Gastroesophageal sphincter (tissue), 3 donors: ENCODE measurements around the gene HPD.
"Not testable (repeated sequence)": the region's sequence is repeated elsewhere in the genome, so short reads cannot be mapped to it uniquely, and the experiment has no call there.

Experiments
- CTCF ChIP-seq, 4 experiments: fragments of 200-600 bp in 2 of 4; fragments of 450-650 bp in 2 of 4; sonication (generic) in 1 of 4; IDR thresholded peaks; one replicate each; pipeline ENCODE4 v1.5.1; 2017 to 2019; ENCODE audit warnings: antibody characterized with exemption in 4 of 4, mild to moderate bottlenecking in 2 of 4, moderate library complexity in 2 of 4
- EP300 ChIP-seq: sonication (generic); formaldehyde crosslinking; IDR thresholded peaks from one replicate; pipeline ENCODE4 v1.6.1; 2017; ENCODE audit warnings: antibody characterized with exemption, mild to moderate bottlenecking
- POLR2A ChIP-seq, 2 donors: fragments of 450-650 bp; IDR thresholded peaks; one replicate each; pipeline ENCODE4 v1.6.1; 2017; ENCODE audit warnings: antibody characterized with exemption in 2 of 2, mild to moderate bottlenecking in 2 of 2, moderate library complexity in 1 of 2
- POLR2AphosphoS5 ChIP-seq: sonication (generic); formaldehyde crosslinking; IDR thresholded peaks from one replicate; pipeline ENCODE4 v1.6.1; 2017; ENCODE audit warnings: antibody characterized with exemption

GRCh38 chr12:121885129-121885528, 26.5 kb upstream of the HPD start:
- TF ChIP-seq CTCF (IDR thresholded peaks at IDR 0.05); POLR2AphosphoS5; EP300; POLR2A (IDR thresholded peaks at IDR 0.05): not testable (repeated sequence)
